WTC11 (cell line): ENCODE data around the gene SMIM24.

Experiments used
- CTCF ChIP-seq: fragments of 200-600 bp; IDR thresholded peaks from 2 replicates; pipeline ENCODE4 v1.8.0; 2022; ENCODE audit warnings: antibody characterized with exemption
- KAT7 ChIP-seq: sonication (generic); formaldehyde crosslinking; IDR thresholded peaks from 2 replicates; pipeline ENCODE4 v1.8.1; 2023; ENCODE audit warnings: missing genetic modification reagents, mild to moderate bottlenecking, borderline replicate concordance

GRCh38 chr19:3441986-3442329 is 38.4 kb downstream of the SMIM24 start:
- TF ChIP-seq KAT7 (CRISPR knock-in tag) (no peak), CTCF (no peak)
